ENCODE results near the gene NRAP. TPM values are rescaled to one million over a fixed set of nuclear protein-coding genes. Genes with fewer than 3 reads are reported as not detected.

The NRAP gene
- total RNA-seq, 4 donors from 2014 or later = 0.08 to 0.31 TPM; not detected in 2

- TF ChIP-seq EP300 (IDR thresholded peaks at IDR 0.05) (no peak), POLR2A (IDR thresholded peaks at IDR 0.05) (no peak), POLR2AphosphoS5 (IDR thresholded peaks at IDR 0.05) (no peak)
- TF ChIP-seq, protein P1, sequence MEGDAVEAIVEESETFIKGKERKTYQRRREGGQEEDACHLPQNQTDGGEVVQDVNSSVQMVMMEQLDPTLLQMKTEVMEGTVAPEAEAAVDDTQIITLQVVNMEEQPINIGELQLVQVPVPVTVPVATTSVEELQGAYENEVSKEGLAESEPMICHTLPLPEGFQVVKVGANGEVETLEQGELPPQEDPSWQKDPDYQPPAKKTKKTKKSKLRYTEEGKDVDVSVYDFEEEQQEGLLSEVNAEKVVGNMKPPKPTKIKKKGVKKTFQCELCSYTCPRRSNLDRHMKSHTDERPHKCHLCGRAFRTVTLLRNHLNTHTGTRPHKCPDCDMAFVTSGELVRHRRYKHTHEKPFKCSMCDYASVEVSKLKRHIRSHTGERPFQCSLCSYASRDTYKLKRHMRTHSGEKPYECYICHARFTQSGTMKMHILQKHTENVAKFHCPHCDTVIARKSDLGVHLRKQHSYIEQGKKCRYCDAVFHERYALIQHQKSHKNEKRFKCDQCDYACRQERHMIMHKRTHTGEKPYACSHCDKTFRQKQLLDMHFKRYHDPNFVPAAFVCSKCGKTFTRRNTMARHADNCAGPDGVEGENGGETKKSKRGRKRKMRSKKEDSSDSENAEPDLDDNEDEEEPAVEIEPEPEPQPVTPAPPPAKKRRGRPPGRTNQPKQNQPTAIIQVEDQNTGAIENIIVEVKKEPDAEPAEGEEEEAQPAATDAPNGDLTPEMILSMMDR (IDR thresholded peaks at IDR 0.05) = no peak
- no peak overlapping the region for H3K27ac ChIP-seq
- H3K4me1 ChIP-seq = peaks cover 4% of the 10 kb centered on the region
- 77% methylated on average over 4 of the region's 5 CpGs for WGBS
- no peaks in the 10 kb centered on the region for H3K36me3 ChIP-seq
- H3K27me3 ChIP-seq = no peaks in the 10 kb centered on the region
- DNase-seq (ENCODE audit: low spot score in 2 of 2) = no peak
- peaks cover 4% of the 10 kb centered on the region for H3K9me3 ChIP-seq
- H3K4me3 ChIP-seq = no peak overlapping the region
These were observed 2.9 kb upstream of the NRAP start for GRCh38 chr10:113666682-113667252.

DNA sequence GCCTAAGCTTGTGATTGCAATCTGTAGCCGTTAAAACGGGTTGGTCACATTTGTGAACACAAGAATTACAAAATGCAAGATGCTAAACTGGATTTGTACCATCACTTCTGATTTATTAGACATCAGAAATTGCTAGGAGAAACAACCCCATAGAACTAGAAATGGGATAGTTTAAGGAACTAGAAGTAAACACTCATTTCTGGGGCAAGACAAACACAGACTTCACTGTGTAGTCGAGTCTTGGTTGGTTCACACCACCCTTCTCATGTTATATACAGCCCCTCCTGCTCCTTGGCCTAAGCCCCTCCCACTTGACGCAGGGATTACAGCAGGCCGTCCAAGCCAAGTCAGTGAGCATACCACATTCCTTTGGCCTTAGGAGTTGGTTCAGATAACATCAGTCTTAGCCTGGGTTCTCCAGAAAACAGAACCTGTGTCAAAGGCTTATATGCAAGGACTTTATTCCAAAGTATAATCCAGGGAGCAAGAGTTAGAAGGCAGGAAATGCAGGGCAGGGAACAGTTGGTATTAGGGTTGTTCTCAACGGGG, 2.0 kb upstream of the NRAP start:
- DNase-seq (ENCODE audit: low spot score in 2 of 2) = no peak
- Histone ChIP-seq H3K9me3 (peaks cover under 1% of the 10 kb centered on the region), H3K4me3 (no peak overlapping the region), H3K36me3 (no peaks in the 10 kb centered on the region), H3K4me1 (peaks cover 4% of the 10 kb centered on the region), H3K27ac (no peak overlapping the region), H3K27me3 (no peaks in the 10 kb centered on the region)
- TF ChIP-seq EP300 (IDR thresholded peaks at IDR 0.05) = no peak
- TF ChIP-seq POLR2A (IDR thresholded peaks at IDR 0.05) = no peak
- TF ChIP-seq, protein P1 (IDR thresholded peaks at IDR 0.05) = no peak
- TF ChIP-seq POLR2AphosphoS5 (IDR thresholded peaks at IDR 0.05) = no peak
- WGBS = 34% methylated on average over 6 of the region's 6 CpGs

DNA sequence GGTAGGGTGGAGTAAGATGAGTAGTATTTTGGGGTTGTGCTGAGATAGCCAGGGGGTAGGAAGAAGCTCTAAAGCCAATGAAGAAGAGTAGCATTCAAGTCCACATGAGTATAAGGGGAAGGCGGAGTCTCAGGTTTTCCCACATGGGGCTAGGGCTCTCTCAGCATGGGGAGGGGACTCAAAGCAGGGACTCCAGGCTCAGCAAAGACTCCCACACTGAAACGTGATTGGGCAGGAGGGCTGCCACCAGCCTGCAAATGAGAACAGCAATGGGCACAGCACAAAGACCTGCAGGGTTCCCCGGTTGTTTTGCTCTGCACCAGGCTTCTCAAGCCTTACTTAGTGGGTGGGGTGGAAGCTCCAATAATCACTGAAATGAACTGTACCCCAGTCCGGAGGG, 1.5 kb upstream of the NRAP start:
- Histone ChIP-seq H3K4me1 (peaks cover 4% of the 10 kb centered on the region), H3K4me3 (no peak overlapping the region), H3K36me3 (no peaks in the 10 kb centered on the region), H3K27me3 (no peaks in the 10 kb centered on the region), H3K27ac (no peak overlapping the region), H3K9me3 (no peaks in the 10 kb centered on the region)
- TF ChIP-seq POLR2A (IDR thresholded peaks at IDR 0.05) = no peak
- TF ChIP-seq, protein P1 (IDR thresholded peaks at IDR 0.05) = no peak
- TF ChIP-seq EP300 (IDR thresholded peaks at IDR 0.05) = no peak
- TF ChIP-seq POLR2AphosphoS5 (IDR thresholded peaks at IDR 0.05) = no peak
- 71% methylated on average over 4 of the region's 4 CpGs for WGBS
- DNase-seq (ENCODE audit: low spot score in 2 of 2) = no peak

DNA sequence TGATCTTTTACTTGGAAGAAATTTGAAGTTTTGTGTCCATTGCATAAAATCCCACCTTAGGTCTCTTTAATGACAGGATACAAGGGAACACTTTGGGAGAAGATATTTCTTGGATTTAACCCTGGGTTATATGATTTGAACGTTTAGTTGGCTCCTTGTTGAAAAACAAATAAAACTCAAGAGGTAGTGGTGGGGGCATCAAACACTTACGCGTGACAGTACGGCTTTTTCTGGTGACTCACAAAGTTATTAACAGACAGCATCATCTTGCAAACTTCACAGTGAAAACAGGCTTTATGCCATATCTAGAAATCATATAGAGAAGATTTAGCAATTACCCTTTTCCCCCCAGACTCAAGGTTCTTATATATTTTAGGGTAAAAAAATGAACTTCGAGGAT, 699 bp downstream of the NRAP start:
- Histone ChIP-seq H3K36me3 (no peaks in the 10 kb centered on the region), H3K27ac (no peak overlapping the region), H3K9me3 (no peaks in the 10 kb centered on the region), H3K27me3 (no peaks in the 10 kb centered on the region), H3K4me3 (no peak overlapping the region), H3K4me1 (peaks cover 4% of the 10 kb centered on the region)
- TF ChIP-seq POLR2A (IDR thresholded peaks at IDR 0.05) (no peak), EP300 (IDR thresholded peaks at IDR 0.05) (no peak), POLR2AphosphoS5 (IDR thresholded peaks at IDR 0.05) (no peak)
- TF ChIP-seq, protein P1 (IDR thresholded peaks at IDR 0.05) = no peak
- WGBS = 72% methylated on average over 5 of the region's 5 CpGs
- DNase-seq (ENCODE audit: low spot score in 2 of 2) = no peak

DNA sequence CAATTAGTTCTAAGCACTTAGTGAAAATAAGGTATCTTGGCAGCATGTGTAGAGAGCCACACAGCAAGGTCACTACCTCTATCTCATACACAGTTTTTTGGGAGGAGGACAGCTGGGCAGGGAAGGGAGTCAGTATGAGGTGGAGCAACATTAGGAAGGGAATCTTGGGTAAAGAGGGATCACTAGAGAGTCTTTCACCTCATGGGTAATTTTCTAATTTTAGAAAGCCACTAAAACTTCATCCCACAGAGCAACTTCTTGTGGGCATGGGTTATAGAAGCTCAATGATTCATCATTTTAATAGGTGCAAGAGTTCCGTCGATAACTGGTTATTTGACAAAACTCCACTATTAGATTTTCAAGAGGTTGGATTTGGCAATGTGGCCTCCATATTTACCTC, 2.5 kb downstream of the NRAP start:
- no peak overlapping the region for H3K27ac ChIP-seq
- H3K9me3 ChIP-seq = no peaks in the 10 kb centered on the region
- no peaks in the 10 kb centered on the region for H3K27me3 ChIP-seq
- peaks cover 4% of the 10 kb centered on the region for H3K4me1 ChIP-seq
- no peak for DNase-seq (ENCODE audit: low spot score in 2 of 2)
- WGBS = 84% methylated on average over 2 of the region's 2 CpGs
- H3K4me3 ChIP-seq = no peak overlapping the region
- H3K36me3 ChIP-seq = no peaks in the 10 kb centered on the region
- TF ChIP-seq, protein P1 (IDR thresholded peaks at IDR 0.05) = no peak
- TF ChIP-seq EP300 (IDR thresholded peaks at IDR 0.05) (no peak), POLR2AphosphoS5 (IDR thresholded peaks at IDR 0.05) (no peak), POLR2A (IDR thresholded peaks at IDR 0.05) (no peak)

All from suprapubic skin (tissue), 4 donors.